ENCODE measurements around the gene MDM1.

DNA sequence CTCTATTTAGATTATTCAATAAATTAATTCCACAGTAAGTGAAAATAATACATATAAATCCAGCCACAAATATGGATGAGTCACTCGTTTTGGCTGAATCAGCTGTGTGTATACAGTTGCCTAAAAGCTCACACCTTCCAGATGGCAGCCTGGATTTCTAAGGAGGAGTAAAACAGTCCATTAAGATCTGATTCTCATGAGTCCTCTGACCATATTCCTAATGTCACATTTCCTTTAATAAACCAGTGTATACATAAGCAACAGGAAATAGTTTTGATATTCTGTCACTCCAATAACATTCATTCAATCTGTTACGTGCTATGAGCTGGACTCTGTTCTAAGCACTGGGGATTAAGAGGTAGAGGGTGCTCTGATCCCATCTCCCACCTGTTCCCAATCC, 21.8 kb downstream of the MDM1 start:
- TF ChIP-seq, protein P1, sequence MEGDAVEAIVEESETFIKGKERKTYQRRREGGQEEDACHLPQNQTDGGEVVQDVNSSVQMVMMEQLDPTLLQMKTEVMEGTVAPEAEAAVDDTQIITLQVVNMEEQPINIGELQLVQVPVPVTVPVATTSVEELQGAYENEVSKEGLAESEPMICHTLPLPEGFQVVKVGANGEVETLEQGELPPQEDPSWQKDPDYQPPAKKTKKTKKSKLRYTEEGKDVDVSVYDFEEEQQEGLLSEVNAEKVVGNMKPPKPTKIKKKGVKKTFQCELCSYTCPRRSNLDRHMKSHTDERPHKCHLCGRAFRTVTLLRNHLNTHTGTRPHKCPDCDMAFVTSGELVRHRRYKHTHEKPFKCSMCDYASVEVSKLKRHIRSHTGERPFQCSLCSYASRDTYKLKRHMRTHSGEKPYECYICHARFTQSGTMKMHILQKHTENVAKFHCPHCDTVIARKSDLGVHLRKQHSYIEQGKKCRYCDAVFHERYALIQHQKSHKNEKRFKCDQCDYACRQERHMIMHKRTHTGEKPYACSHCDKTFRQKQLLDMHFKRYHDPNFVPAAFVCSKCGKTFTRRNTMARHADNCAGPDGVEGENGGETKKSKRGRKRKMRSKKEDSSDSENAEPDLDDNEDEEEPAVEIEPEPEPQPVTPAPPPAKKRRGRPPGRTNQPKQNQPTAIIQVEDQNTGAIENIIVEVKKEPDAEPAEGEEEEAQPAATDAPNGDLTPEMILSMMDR (IDR thresholded peaks at IDR 0.05): no peak
- no peak for TF ChIP-seq POLR2A (IDR thresholded peaks at IDR 0.05)
- TF ChIP-seq POLR2AphosphoS5 (IDR thresholded peaks at IDR 0.05): no peak
